Fibroblast of skin of right quadriceps (primary cell): ENCODE measurements around the gene CPPED1.
A peak's percentile ranks its signal among the peaks of the same experiment; 100 is the strongest.
"Not testable (repeated sequence)": the region's sequence is repeated elsewhere in the genome, so short reads cannot be mapped to it uniquely, and the experiment has no call there.

Experiments used
- DNase-seq: peaks from one replicate; pipeline ENCODE4 v3.0.0-alpha.2; 2013

The CPPED1 gene

DNA sequence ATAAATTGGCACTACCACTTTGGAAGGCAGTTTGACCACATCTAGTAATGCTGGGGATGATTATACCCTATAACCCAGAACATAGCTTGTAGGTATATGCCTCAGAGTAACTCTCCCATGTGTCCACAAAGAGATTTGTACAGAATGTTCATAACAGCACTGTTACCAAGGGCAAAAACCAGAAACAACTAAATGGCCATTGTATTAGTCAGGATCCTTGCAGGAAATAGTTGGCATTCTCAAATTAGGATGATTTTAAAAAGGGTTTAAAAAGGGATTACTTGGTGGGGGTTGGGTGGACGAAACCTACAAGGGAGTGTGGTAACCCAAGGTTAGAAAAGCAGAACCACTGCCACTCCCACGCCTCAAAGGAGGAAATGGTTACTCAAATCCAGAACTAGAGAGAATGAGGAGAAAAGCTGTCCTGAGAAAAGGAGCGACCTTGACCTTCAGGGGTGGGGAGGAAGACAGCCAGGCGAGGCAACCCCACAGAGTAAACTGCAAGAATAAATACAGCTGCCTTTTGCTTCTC lies 2.1 kb downstream of the CPPED1 start:
- DNase-seq = peak; percentile 84

DNA sequence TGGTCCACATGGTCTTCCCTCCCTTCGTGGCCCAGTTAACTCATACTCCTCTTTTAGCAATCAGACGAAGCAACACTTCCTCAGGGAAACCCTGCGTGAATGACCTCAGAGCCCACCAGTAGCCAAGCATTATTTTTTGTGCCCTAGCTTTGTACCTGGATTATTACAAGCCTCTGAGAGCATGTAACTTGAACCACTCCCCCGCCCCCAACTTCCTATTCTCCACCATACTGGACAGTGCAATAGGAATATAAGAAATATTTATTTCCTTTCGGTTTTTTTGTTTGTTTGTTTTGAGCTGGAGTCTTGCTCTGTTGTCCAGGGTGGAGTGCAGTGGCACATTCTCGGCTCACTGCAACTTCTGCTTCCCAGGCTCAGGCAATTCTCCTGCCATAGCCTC lies 2.9 kb downstream of the CPPED1 start:
- no peak for DNase-seq

DNA sequence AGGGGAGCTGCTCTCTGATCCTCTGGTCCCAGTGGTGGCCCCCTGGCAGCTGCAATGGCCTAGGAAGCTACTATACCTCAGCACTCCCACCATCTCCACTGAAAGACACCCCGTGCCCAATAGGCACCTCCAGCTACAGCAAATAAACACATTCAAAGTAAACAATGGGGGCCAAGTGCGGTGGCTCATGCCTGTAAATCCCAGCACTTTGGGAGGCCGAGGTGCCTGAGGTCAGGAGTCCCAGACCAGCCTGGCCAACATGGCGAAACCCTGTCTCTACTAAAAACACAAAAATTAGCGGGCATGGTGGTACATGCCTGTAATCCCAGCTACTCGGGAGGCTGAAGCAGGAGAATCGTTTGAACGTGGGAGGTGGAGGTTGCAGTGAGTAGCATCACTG lies 3.7 kb downstream of the CPPED1 start:
- not testable (repeated sequence) for DNase-seq

- DNase-seq = peak; percentile 13
These were observed 4.8 kb downstream of the CPPED1 start for GRCh38 chr16:12798846-12799245.

GRCh38 chr16:12798171-12798570 lies 5.5 kb downstream of the CPPED1 start:
- no peak for DNase-seq

GRCh38 chr16:12796498-12796897 lies 7.2 kb downstream of the CPPED1 start:
- peak; percentile 45 for DNase-seq

DNA sequence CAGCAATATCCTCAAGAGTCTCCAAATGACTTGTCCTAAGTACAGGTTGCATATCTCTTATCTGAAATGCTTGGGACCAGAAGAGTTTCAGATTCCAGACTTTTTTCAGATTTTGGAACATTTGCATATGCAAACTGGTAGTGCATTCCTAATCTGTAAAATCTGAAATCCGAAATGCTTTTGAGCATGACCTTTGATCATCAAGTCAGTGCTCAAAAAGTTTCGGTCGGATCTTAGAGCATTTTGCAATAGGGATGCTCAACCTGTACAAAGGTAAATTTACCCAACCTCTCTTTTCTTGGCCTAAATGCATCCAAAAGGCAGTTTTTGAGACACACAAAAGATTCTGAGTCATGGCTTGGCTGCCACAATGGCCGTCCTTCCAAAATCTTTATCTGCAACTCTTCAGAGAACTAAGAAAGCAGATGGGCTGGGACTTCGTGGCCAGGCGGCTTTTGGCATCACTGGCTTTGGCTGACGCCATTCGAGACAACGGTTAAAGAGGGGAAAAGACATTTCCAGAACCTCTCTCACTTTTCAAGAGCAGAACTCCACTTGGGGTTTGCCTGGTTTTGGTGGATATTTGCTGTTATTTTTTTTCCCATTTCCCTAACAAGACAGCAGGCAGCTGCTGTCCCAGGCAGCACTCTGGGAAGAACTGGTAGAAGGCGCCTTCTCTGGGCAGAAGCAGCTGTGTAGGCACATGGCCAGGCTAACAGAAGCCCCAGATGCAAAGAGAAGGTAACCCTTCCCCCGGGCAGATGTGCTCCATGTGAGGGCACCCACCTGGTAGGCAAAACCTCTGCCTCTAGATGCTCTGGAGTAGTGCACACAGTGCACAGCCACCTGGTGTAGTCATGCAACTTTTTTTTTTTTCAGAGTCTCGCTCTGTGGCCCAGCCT lies 8.9 kb downstream of the CPPED1 start:
- no peak for DNase-seq

GRCh38 chr16:12793865-12794240 lies 9.8 kb downstream of the CPPED1 start:
- no peak for DNase-seq

- no peak for DNase-seq
These were observed 10.4 kb downstream of the CPPED1 start for GRCh38 chr16:12793120-12793864.

GRCh38 chr16:12792528-12792927 lies 11.2 kb downstream of the CPPED1 start:
- DNase-seq = not testable (repeated sequence)

DNA sequence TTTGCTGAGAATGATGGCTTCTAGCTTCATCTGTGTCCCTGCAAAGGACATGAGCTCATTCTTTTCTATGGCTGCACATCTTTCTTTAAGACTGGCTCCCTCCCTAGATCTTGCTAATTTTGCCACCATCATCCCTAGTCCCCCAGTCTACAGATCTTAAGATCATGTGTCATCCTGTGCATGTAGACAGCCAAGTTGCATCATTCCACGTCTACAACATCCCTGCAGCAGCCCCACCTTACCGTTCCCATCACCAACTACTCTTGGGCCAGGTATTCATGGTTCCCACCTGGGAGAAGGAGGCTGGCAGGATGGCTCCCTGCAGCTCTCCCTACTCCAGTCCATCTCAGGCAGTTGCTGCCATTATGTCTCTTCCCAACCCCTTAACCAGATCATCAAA lies 12.3 kb downstream of the CPPED1 start:
- no peak for DNase-seq

DNA sequence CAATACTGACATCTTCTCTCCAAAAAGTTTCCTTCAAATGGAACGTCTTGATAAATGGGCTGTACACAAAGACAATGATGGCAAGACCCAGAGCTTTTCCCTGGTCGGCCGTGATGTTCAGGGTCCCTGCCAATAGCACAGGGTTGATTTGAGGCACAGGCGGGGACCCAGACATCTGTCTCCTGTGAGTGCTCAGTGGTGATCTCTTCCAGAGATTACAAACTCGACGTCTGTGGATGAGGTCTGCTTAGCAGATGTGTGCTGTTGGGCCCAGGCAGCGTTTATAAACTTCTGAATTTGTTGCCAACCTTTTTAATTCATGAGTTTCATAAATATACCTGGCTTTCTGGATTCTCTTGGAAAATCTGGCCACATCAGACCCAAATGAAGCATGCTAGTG lies 14.9 kb downstream of the CPPED1 start:
- DNase-seq = no peak

- DNase-seq = no peak
These were observed 17.6 kb downstream of the CPPED1 start for GRCh38 chr16:12786081-12786480.

- DNase-seq = no peak
These were observed 19.6 kb downstream of the CPPED1 start for GRCh38 chr16:12784076-12784475.

GRCh38 chr16:12781777-12782176 lies 21.9 kb downstream of the CPPED1 start:
- no peak for DNase-seq

GRCh38 chr16:12780467-12780866 lies 23.2 kb downstream of the CPPED1 start:
- no peak for DNase-seq

DNA sequence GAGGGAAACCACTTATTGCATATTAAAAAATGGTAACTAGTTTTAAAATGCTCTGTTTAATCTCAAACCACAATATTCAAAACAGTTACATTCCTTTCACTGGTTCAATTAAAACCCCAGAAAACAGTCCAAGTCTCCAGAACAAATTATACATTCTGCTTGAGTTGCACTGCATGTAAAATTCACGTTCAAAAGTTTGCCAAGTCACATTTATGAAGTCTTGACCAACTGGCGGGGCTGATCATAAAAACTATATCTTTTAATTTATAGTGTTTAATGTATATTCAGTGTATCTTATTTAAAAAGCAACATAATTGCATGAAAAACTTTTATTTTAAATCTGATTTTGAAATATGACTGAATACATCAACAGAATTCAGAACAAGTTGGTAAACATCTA lies 25.0 kb downstream of the CPPED1 start:
- no peak for DNase-seq

DNA sequence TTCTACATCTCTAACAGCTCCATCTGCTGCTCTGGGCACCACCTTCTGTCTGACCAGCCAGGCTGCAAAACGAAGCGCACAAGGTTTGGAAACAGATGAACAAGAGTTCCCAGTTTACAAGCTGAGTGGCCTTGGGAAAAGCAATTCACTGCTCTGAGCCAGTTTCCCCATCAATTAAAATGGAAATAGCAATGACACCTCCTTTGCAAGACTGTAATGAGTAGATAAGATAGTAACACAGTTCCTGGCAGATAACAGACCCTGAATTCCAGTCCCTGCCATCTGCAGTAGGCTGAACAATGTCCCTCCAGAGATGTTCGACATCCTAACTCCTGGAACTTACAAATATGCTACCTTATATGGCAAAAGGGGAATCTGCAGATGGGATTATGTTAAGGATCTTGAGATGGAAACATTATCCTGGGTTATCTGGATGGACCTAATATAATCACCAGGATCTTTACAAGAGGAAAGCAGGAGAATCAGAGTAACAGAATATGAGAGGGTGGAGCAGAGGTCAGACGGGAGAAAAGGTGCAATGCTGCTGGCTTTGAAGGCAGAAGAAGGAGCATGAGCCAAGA lies 27.9 kb downstream of the CPPED1 start:
- DNase-seq = no peak

- no peak for DNase-seq
These were observed 30.5 kb downstream of the CPPED1 start for GRCh38 chr16:12773221-12773620.

DNA sequence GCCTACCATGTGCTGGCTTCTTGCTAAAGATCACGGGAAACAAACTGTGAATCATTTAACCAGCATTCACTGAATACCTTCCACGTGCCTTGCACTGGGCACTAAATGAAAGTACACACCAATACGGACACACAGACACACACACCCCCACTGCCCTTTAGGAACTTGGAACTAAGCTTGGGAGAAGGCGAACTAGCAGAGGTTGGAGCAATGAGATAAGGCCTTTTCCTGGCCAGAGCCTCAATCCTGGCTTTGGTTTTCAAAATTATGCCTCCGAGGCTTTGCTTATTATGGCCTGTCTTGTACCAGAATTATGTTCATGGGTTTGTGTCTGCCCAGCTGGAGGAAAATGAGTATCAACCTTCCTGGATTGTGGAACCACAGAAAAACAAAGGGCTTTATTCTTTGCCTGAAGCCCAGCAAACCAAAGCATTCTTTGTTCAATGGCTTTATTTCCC lies 32.3 kb downstream of the CPPED1 start:
- no peak for DNase-seq

DNA sequence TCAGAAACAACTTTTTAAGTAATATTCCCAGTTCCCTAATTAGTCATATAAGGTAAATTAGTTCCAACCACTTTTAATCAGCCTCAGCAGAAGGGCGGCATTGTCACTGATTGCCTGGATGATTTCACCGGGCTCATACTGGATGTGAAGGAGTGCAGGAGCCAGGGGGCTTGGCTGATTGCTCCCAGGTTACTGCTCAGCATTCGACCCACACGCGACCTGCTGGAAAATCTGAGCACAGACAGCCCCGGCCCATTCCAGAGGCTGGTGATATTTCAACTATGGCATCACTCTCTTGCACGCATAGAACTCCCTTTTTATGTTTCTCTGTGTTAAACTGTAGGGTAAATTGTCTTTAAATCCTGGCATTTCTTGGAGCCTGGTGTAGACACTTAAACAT lies 34.2 kb downstream of the CPPED1 start:
- DNase-seq = no peak

DNA sequence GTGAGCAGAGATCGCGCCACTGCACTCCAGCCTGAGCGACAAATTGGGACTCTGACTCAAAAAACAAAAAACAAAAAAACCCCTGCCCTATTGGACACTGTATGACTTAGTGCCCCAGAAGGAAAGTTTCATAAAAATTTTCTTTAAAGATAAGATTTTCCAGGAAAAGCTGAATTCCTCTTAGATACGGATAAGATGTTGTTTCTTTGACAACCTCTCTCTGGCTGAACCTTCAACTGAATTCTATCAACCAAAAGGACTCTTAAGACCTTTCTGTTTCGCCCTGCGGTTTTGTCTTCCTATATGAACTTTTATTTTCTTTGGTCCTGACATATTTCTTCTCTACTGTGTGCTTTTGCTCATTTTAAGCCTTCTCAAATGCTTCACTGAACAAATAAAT lies 35.8 kb downstream of the CPPED1 start:
- no peak for DNase-seq

DNA sequence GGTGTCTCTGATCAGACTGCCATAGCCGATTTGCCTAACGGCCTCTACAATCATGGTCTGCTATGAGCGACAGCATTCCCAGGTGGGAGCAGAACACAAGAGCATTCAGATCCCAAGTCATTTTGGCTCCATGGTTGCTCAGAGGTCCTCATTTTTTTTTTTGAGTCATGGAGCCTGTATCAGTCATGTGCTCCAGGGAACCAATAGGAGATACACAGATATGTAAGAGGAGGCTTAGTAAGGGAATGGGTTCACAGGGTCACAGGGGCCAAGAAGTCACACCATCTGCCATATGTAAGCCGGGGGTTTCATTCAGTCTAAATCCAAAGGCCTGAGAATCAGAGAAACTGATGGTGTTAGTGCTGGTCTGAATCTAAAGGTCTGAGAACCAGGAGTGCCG lies 36.8 kb downstream of the CPPED1 start:
- no peak for DNase-seq

DNA sequence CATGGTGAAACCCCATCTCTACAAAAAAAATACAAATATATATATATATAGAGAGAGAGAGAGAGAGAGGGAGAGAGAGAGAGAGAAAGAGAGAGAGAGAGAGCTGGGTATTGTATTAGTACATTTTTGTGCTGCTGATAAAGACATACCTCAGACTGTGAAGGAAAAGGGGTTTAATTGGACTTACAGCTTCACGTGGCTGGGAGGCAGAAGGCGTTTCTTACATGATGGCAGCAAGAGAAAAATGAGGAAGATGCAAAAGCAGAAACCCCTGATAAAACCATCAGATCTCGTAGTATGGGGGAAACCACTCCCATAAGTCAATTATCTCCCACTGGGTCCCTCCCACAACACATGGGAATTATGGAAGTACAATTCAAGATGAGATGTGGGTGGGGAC lies 37.5 kb downstream of the CPPED1 start:
- not testable (repeated sequence) for DNase-seq
